SK-N-SH (cell line): ENCODE measurements around the gene ME3. TPM values are rescaled to one million over a fixed set of nuclear protein-coding genes. Genes with fewer than 3 reads are reported as not detected.
"Not testable (repeated sequence)": the region's sequence is repeated elsewhere in the genome, so short reads cannot be mapped to it uniquely, and the experiment has no call there.

Source experiments
- CTCF ChIA-PET: fragments of 300-600, 350-600 bp; formaldehyde crosslinking; extraction: SDS; loops from one replicate; lab custom pipeline; 2021; lab: Yijun Ruan, JAX
- POLR2A ChIA-PET: fragments of 350-600 bp; sonication (Branson Sonifier 250); formaldehyde crosslinking; extraction: SDS; loops from one replicate; lab custom pipeline; 2020; ENCODE audit warnings: antibody characterized with exemption, inconsistent platforms; lab: Yijun Ruan, JAX
- DNase-seq: peaks from one replicate; pipeline ENCODE4 v3.0.0; 2012
- H2AFZ ChIP-seq: fragments of 200-600 bp; sonication (generic); 2 replicates; pipeline ENCODE4 v1.8.1; 2016; ENCODE audit warnings: antibody characterized with exemption, mild to moderate bottlenecking, low read depth
- H3F3A ChIP-seq: fragments of 200-600 bp; sonication (generic); replicated peaks from 2 replicates; pipeline ENCODE3; 2016; ENCODE audit warnings: antibody characterized with exemption, mild to moderate bottlenecking; ENCODE audit not compliant: insufficient read depth
- H3K27ac ChIP-seq, 2 experiments: fragments of 200-500 bp in 1 of 2; fragments of 200-600 bp in 1 of 2; sonication (Bioruptor generic) in 1 of 2; sonication (generic), shearing (Covaris generic) in 1 of 2; 2 replicates each; pipeline versions ENCODE4 v1.5.1 to v1.6.1; 2014 to 2016; ENCODE audit warnings: low read depth in 2 of 2, inconsistent platforms in 1 of 2, low read length in 1 of 2, mild to moderate bottlenecking in 1 of 2, mixed read lengths in 1 of 2
- H3K27me3 ChIP-seq: fragments of 200-600 bp; sonication (generic), shearing (Covaris generic); 2 replicates; pipeline ENCODE4 v1.6.1; 2016; ENCODE audit warnings: mixed run types; ENCODE audit not compliant: insufficient read depth
- H3K36me3 ChIP-seq, 2 experiments: fragments of 200-500 bp in 1 of 2; fragments of 200-600 bp in 1 of 2; sonication (Bioruptor generic) in 1 of 2; sonication (generic) in 1 of 2; replicated peaks in 1 of 2; 2 replicates each; pipeline versions ENCODE3 to v1.5.1; 2014 to 2016; ENCODE audit warnings: low read length in 1 of 2, mild to moderate bottlenecking in 1 of 2; ENCODE audit not compliant: insufficient read depth in 2 of 2, control insufficient read depth in 1 of 2
- H3K4me1 ChIP-seq, 2 experiments: fragments of 200-500 bp in 1 of 2; fragments of 200-600 bp in 1 of 2; sonication (Bioruptor generic) in 1 of 2; sonication (generic), shearing (Covaris generic) in 1 of 2; 2 replicates each; pipeline versions ENCODE4 v1.5.1 to v1.6.1; 2014 to 2016; ENCODE audit warnings: low read depth in 1 of 2, low read length in 1 of 2, mixed run types in 1 of 2; ENCODE audit not compliant: insufficient read depth in 2 of 2, control insufficient read depth in 1 of 2
- H3K4me2 ChIP-seq: fragments of 200-600 bp; sonication (generic), shearing (Covaris generic); 2 replicates; pipeline ENCODE4 v1.6.1; 2017; ENCODE audit warnings: mixed run types
- H3K4me3 ChIP-seq, 2 experiments: fragments of 200-500 bp in 1 of 2; fragments of 200-600 bp in 1 of 2; sonication (Bioruptor generic) in 1 of 2; sonication (generic), shearing (Covaris generic) in 1 of 2; 2 replicates each; pipeline versions ENCODE4 v1.5.1 to v1.8.1; 2014 to 2016; ENCODE audit warnings: low read depth in 2 of 2, inconsistent platforms in 1 of 2, low read length in 1 of 2, mild to moderate bottlenecking in 1 of 2, mixed read lengths in 1 of 2, moderate library complexity in 1 of 2
- H3K79me2 ChIP-seq: fragments of 200-600 bp; sonication (generic); 2 replicates; pipeline ENCODE4 v1.8.1; 2017; ENCODE audit warnings: mild to moderate bottlenecking; ENCODE audit not compliant: insufficient read depth
- H3K9ac ChIP-seq: fragments of 200-600 bp; sonication (generic); 2 replicates; pipeline ENCODE4 v1.6.1; 2017; ENCODE audit warnings: mixed run types
- H3K9me2 ChIP-seq: fragments of 200-600 bp; sonication (generic); 2 replicates; pipeline ENCODE4 v1.6.1; 2017; ENCODE audit warnings: mixed run types
- H3K9me3 ChIP-seq: fragments of 200-600 bp; sonication (generic); 2 replicates; pipeline ENCODE4 v1.6.1; 2017; ENCODE audit warnings: mixed run types, mild to moderate bottlenecking, moderate library complexity
- H4K20me1 ChIP-seq: fragments of 200-600 bp; sonication (generic); 2 replicates; pipeline ENCODE4 v1.6.1; 2017; ENCODE audit warnings: mild to moderate bottlenecking, mixed run types; ENCODE audit not compliant: insufficient read depth
- EP300 ChIP-seq, 2 experiments: IDR thresholded peaks; 2 replicates each; pipeline versions ENCODE4 v1.4.0 to v1.6.1; 2012; ENCODE audit warnings: borderline replicate concordance in 1 of 2, low read depth in 1 of 2, low read length in 1 of 2
- FOSL2 ChIP-seq: IDR thresholded peaks from 2 replicates; pipeline ENCODE4 v1.4.0; 2012; ENCODE audit warnings: low read depth, mild to moderate bottlenecking, moderate library complexity, borderline replicate concordance
- FOXJ3 ChIP-seq: sonication (generic); formaldehyde crosslinking; IDR thresholded peaks from 2 replicates; pipeline ENCODE4 v1.5.1; 2020; ENCODE audit warnings: mild to moderate bottlenecking, missing genetic modification reagents
- FOXM1 ChIP-seq: IDR thresholded peaks from 2 replicates; pipeline ENCODE4 v1.4.0; 2012; ENCODE audit warnings: low read depth, mild to moderate bottlenecking
- JUND ChIP-seq: IDR thresholded peaks from 2 replicates; pipeline ENCODE4 v1.4.0; 2012
- MEF2A ChIP-seq: IDR thresholded peaks from 2 replicates; pipeline ENCODE4 v1.4.0; 2012; ENCODE audit warnings: low read depth, borderline replicate concordance
- MXI1 ChIP-seq: IDR thresholded peaks from 2 replicates; pipeline ENCODE4 v1.6.1; 2012; ENCODE audit warnings: mild to moderate bottlenecking, low read depth, low read length, improper control_type of control experiment
- POLR2AphosphoS5 ChIP-seq: IDR thresholded peaks from 2 replicates; pipeline ENCODE4 v1.6.1; 2012; ENCODE audit warnings: low read depth, low read length
- RAD21 ChIP-seq: IDR thresholded peaks from 2 replicates; pipeline ENCODE4 v1.6.1; 2012; ENCODE audit warnings: mild to moderate bottlenecking, low read length
- RXRA ChIP-seq: IDR thresholded peaks from 2 replicates; pipeline ENCODE4 v1.4.0; 2012; ENCODE audit warnings: low read depth, mild to moderate bottlenecking, borderline replicate concordance
- SIN3A ChIP-seq: IDR thresholded peaks from 2 replicates; pipeline ENCODE4 v1.6.1; 2012; ENCODE audit warnings: low read depth, mild to moderate bottlenecking, low read length, moderate library complexity, borderline replicate concordance
- SMC3 ChIP-seq: IDR thresholded peaks from 2 replicates; pipeline ENCODE4 v1.6.1; 2012; ENCODE audit warnings: low read depth, low read length, improper control_type of control experiment
- TCF12 ChIP-seq: IDR thresholded peaks from 2 replicates; pipeline ENCODE4 v1.4.0; 2012
- WGBS: methylation state at CpG from one replicate; pipeline ENCODE4 v1.1.6; 2017; ENCODE audit warnings: low lambda C conversion rate; 5-methylcytosine and 5-hydroxymethylcytosine counted together
- polyA plus RNA-seq, 3 experiments: library from polyadenylated mRNA; depleted of rRNA; stranded (reverse); fragments of >200 nt; gene quantifications; 2 replicates each; pipeline ENCODE4 v1.2.3, GENCODE V29; 2012
- TF ChIP-seq, protein P1 (sequence below): IDR thresholded peaks from 2 replicates; pipeline ENCODE4; 2012
- TF ChIP-seq, protein P2 (sequence below): IDR thresholded peaks from 2 replicates; pipeline ENCODE4 v1.4.0; 2012; ENCODE audit warnings: low read depth
- TF ChIP-seq, protein P3 (sequence below): IDR thresholded peaks from 2 replicates; pipeline ENCODE4 v1.4.0; 2012; ENCODE audit warnings: low read depth, borderline replicate concordance
- TF ChIP-seq, protein P4 (sequence below): fragments of 200-600 bp; sonication (generic); IDR thresholded peaks from 2 replicates; pipeline ENCODE4 v1.6.1; 2017; ENCODE audit warnings: antibody characterized with exemption, mild to moderate bottlenecking, moderate library complexity
- TF ChIP-seq, protein P5 (sequence below): IDR thresholded peaks from 2 replicates; pipeline ENCODE4 v1.6.1; 2012; ENCODE audit warnings: mild to moderate bottlenecking, low read depth, low read length, moderate library complexity
- TF ChIP-seq, protein P6 (sequence below): fragments of 150-350 bp; IDR thresholded peaks from 2 replicates; pipeline ENCODE4 v1.6.1; 2017; ENCODE audit warnings: antibody characterized with exemption, low read length, low read depth, borderline replicate concordance

ME3 gene
- polyA plus RNA-seq, 1 of the 3 experiments (the other 2 are of a cell fraction): 22.0 TPM

DNA sequence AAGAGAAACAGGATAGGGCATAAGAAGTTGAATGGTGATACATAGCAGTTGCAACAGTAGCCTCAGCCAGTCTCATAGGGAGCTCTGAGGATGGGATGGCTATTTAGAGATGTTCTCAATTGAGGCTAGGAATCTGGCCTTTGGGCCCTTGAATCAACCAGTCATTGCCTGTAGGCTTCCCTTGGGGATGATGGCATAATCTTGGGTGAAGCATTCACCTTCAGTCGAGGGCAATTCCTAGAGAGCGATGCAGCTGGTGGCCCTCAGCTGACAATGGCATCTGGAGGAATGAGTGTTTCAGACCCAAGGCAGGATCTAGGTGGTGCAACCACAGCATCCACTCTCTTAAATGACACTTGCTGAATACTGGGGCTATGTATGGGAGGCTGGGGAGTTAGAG is 236.7 kb downstream of the ME3 start:
- no peak overlapping the region for H2AFZ ChIP-seq
- H3F3A ChIP-seq: peaks cover 12% of the 10 kb centered on the region
- H3K9me2 ChIP-seq: no peaks in the 10 kb centered on the region
- no peaks in the 10 kb centered on the region for H3K9me3 ChIP-seq
- POLR2A ChIA-PET: interaction anchor here (1.1 kb wide), 1 partner anchor 39 kb away, joined by 3 read pairs; no protein-coding TSS in a partner anchor
- TF ChIP-seq, protein P1, sequence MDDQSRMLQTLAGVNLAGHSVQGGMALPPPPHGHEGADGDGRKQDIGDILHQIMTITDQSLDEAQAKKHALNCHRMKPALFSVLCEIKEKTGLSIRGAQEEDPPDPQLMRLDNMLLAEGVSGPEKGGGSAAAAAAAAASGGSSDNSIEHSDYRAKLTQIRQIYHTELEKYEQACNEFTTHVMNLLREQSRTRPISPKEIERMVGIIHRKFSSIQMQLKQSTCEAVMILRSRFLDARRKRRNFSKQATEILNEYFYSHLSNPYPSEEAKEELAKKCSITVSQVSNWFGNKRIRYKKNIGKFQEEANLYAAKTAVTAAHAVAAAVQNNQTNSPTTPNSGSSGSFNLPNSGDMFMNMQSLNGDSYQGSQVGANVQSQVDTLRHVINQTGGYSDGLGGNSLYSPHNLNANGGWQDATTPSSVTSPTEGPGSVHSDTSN: no peak
- TF ChIP-seq FOSL2: no peak
- no peak for TF ChIP-seq FOXM1
- no peak for TF ChIP-seq RAD21
- no peak for TF ChIP-seq POLR2AphosphoS5
- TF ChIP-seq, protein P2, sequence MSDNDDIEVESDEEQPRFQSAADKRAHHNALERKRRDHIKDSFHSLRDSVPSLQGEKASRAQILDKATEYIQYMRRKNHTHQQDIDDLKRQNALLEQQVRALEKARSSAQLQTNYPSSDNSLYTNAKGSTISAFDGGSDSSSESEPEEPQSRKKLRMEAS: no peak
- TF ChIP-seq RXRA: no peak
- TF ChIP-seq, protein P3, sequence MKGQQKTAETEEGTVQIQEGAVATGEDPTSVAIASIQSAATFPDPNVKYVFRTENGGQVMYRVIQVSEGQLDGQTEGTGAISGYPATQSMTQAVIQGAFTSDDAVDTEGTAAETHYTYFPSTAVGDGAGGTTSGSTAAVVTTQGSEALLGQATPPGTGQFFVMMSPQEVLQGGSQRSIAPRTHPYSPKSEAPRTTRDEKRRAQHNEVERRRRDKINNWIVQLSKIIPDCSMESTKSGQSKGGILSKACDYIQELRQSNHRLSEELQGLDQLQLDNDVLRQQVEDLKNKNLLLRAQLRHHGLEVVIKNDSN: no peak
- TF ChIP-seq, protein P4, sequence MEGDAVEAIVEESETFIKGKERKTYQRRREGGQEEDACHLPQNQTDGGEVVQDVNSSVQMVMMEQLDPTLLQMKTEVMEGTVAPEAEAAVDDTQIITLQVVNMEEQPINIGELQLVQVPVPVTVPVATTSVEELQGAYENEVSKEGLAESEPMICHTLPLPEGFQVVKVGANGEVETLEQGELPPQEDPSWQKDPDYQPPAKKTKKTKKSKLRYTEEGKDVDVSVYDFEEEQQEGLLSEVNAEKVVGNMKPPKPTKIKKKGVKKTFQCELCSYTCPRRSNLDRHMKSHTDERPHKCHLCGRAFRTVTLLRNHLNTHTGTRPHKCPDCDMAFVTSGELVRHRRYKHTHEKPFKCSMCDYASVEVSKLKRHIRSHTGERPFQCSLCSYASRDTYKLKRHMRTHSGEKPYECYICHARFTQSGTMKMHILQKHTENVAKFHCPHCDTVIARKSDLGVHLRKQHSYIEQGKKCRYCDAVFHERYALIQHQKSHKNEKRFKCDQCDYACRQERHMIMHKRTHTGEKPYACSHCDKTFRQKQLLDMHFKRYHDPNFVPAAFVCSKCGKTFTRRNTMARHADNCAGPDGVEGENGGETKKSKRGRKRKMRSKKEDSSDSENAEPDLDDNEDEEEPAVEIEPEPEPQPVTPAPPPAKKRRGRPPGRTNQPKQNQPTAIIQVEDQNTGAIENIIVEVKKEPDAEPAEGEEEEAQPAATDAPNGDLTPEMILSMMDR: no peak
- TF ChIP-seq, protein P5, sequence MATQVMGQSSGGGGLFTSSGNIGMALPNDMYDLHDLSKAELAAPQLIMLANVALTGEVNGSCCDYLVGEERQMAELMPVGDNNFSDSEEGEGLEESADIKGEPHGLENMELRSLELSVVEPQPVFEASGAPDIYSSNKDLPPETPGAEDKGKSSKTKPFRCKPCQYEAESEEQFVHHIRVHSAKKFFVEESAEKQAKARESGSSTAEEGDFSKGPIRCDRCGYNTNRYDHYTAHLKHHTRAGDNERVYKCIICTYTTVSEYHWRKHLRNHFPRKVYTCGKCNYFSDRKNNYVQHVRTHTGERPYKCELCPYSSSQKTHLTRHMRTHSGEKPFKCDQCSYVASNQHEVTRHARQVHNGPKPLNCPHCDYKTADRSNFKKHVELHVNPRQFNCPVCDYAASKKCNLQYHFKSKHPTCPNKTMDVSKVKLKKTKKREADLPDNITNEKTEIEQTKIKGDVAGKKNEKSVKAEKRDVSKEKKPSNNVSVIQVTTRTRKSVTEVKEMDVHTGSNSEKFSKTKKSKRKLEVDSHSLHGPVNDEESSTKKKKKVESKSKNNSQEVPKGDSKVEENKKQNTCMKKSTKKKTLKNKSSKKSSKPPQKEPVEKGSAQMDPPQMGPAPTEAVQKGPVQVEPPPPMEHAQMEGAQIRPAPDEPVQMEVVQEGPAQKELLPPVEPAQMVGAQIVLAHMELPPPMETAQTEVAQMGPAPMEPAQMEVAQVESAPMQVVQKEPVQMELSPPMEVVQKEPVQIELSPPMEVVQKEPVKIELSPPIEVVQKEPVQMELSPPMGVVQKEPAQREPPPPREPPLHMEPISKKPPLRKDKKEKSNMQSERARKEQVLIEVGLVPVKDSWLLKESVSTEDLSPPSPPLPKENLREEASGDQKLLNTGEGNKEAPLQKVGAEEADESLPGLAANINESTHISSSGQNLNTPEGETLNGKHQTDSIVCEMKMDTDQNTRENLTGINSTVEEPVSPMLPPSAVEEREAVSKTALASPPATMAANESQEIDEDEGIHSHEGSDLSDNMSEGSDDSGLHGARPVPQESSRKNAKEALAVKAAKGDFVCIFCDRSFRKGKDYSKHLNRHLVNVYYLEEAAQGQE: no peak
- no peak for TF ChIP-seq MEF2A
- TF ChIP-seq, protein P6, sequence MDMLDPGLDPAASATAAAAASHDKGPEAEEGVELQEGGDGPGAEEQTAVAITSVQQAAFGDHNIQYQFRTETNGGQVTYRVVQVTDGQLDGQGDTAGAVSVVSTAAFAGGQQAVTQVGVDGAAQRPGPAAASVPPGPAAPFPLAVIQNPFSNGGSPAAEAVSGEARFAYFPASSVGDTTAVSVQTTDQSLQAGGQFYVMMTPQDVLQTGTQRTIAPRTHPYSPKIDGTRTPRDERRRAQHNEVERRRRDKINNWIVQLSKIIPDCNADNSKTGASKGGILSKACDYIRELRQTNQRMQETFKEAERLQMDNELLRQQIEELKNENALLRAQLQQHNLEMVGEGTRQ: no peak
- TF ChIP-seq TCF12: no peak
- TF ChIP-seq JUND: no peak
- TF ChIP-seq EP300 (IDR thresholded peaks at IDR 0.05; ENCODE audit: borderline replicate concordance in 1 of 2, low read depth in 1 of 2, low read length in 1 of 2): no peak
- no peak for TF ChIP-seq SMC3
- TF ChIP-seq SIN3A: no peak
- TF ChIP-seq FOXJ3 (CRISPR knock-in tag): no peak
- no peak for TF ChIP-seq MXI1
- no peaks in the 10 kb centered on the region for H3K79me2 ChIP-seq
- H3K27ac ChIP-seq: no peak overlapping the region
- H3K4me1 ChIP-seq: peaks cover 0 to 11% of the 10 kb centered on the region in 2 experiments; a peak in 2 of 4 replicates
- no peaks in the 10 kb centered on the region for H4K20me1 ChIP-seq
- 94% methylated on average over 2 of the region's 2 CpGs for WGBS
- no peak overlapping the region for H3K9ac ChIP-seq
- H3K36me3 ChIP-seq: no peaks in the 10 kb centered on the region
- no peak overlapping the region for H3K4me2 ChIP-seq
- H3K27me3 ChIP-seq: no peaks in the 10 kb centered on the region
- CTCF ChIA-PET: interaction anchor here (1.0 kb wide), 1 partner anchor 15 kb away, joined by 3 read pairs; no protein-coding TSS in a partner anchor
- no peak for DNase-seq
- no peak overlapping the region for H3K4me3 ChIP-seq

DNA sequence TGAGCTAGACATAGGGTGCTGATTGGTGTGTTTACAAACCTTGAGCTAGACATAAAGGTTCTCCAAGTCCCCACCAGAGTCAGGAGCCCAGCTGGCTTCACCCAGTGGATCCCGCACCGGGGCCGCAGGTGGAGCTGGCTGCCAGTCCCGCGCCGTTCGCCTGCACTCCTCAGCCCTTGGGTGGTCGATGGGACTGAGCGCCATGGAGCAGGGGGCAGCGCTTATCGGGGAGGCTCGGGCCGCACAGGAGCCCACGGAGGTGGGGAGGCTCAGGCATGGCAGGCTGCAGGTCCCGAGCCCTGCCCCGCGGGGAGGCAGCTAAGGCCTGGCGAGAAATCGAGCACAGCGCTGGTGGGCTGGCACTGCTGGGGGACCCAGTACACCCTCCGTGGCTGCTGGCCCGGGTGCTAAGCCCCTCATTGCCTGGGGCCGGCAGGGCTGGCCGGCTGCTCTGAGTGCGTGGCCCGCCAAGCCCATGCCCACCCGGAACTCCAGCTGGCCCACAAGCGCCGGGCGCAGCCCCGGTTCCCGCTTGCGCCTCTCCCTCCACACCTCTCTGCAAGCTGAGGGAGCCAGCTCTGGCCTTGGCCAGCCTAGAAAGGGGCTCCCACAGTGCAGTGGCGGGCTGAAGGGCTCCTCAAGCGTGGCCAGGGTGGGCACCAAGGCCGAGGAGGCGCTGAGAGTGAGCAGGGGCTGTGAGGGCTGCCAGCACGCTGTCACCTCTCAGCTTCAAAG is 238.9 kb downstream of the ME3 start:
- H3F3A ChIP-seq, H3K27ac ChIP-seq, H3K4me1 ChIP-seq, H3K4me2 ChIP-seq, H3K9me3 ChIP-seq, DNase-seq, H3K27me3 ChIP-seq, H4K20me1 ChIP-seq, H3K79me2 ChIP-seq, H2AFZ ChIP-seq, H3K36me3 ChIP-seq, H3K9ac ChIP-seq, H3K4me3 ChIP-seq, H3K9me2 ChIP-seq, POLR2A ChIA-PET: not testable (repeated sequence)
- 96% methylated on average over 17 of the region's 38 CpGs for WGBS
- CTCF ChIA-PET: interaction anchor here (1.1 kb wide), 1 partner anchor 175 kb away, joined by 4 read pairs; no protein-coding TSS in a partner anchor
